IPS-NIHi7 (cell line): Measurements from ENCODE around the gene CLCN4.

Experiments used
- DNase-seq: peaks from one replicate; pipeline ENCODE4 v3.0.0; 2012; ENCODE audit warnings: mixed read lengths; ENCODE audit errors: extremely low spot score

CLCN4 gene

DNA sequence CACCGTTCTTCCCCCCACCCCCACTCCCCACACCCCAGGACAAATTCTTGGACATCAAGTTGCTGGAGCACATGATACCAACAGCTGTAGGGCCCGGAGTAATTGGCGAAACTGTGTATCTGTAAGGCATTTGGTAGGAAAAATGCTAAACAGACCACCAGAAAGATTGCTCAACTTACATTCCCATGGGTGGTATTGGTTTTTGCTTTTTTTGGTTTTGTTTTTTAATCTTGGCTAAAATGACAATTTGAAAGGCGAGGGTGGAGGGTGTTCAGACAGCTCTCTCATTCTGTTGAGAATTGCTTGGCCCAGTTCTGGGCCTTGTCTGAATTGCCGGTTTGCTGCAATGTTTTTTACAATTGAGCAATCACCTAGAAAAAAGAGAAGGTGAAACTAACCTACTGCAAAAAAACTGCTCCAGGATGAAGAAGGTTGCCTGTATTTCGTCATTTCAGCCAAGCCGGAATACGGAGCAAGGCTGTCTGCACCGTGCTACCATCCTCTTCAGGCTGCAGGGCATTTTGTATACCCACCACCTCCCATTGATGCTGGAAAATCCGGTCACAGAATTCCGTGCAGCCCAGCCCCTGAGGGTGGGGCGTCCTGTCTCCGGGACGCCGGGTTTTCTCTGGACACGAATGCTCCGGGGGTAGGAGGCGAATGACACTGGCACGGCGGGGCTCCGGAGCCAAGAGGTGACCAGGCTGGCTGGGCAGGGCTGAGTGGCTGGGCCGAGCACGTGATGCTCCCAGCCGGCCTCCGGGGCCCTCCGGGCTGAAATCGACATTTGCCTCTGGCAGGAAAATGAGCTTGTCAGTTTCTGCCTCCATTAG is at the start of gene CLCN4:
CLCN4 (plus strand) TSS at position 777 of the 833 bp plus-strand sequence. CDS start 28,058 bp downstream, outside the sequence.
- DNase-seq, result peak; percentile 82

- DNase-seq, result no peak
These were observed 49.3 kb upstream of the CLCN4 start for GRCh38 chrX:10107483-10107882.

DNA sequence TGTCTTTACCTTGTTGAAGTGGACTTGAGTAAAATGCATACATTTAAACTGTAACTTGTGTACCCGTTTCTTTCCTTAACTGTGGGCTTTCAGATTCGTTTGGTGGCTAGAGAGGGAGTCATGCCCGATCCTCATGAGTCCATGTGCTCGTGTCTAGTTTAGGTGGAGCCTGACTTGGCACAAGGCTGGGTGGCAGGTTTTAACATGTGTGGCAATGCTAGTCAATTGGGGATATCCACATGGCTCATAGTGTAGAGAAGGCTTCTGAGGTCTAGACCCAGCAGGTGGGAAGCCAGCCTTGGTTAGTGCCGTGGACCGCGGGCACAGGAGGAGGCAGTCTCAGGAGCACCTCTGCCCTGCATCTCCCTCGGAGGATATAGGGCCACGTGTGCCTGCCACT is 48.5 kb upstream of the CLCN4 start:
- no peak for DNase-seq

DNA sequence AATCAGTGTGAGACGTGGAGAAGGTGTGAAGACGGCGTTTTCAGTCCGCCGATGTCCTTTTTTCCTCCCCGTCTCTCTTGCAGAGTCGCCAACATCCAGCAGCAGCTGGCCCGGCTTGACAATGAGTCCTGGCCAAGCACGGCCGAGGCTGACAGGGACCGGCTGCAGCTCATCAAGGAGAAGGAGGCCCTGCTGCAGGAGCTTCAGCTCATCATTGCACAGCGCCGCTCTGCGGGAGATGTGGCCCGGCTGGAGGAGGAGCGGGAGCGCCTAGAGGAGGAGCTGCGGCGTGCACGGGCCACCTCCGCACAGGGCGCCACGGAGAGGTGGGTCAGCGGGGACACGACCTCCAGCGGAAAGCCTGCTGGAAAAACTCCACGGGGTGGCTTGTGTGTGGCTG is 47.1 kb upstream of the CLCN4 start:
- no peak for DNase-seq

GRCh38 chrX:10110316-10110935 is 46.3 kb upstream of the CLCN4 start:
- no peak for DNase-seq

DNA sequence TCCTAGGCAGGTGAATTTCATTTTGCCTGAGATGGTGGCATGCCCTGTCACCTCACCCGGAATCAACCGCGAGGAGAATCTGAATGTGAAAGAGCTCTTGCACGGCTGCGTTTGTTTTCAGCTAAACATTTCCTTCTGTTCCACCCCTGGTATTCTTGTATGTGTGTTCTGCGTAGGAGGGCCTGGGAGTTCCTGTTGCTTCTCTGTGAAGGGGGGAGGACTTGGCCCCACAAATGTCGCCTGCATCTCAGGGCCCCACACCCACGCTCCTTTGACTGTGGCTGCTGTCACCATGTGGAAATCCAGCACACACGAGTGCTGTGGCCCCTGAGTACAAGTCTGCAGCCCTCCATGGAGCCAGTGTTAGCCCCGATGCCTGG is 45.8 kb upstream of the CLCN4 start:
- DNase-seq, result no peak

DNA sequence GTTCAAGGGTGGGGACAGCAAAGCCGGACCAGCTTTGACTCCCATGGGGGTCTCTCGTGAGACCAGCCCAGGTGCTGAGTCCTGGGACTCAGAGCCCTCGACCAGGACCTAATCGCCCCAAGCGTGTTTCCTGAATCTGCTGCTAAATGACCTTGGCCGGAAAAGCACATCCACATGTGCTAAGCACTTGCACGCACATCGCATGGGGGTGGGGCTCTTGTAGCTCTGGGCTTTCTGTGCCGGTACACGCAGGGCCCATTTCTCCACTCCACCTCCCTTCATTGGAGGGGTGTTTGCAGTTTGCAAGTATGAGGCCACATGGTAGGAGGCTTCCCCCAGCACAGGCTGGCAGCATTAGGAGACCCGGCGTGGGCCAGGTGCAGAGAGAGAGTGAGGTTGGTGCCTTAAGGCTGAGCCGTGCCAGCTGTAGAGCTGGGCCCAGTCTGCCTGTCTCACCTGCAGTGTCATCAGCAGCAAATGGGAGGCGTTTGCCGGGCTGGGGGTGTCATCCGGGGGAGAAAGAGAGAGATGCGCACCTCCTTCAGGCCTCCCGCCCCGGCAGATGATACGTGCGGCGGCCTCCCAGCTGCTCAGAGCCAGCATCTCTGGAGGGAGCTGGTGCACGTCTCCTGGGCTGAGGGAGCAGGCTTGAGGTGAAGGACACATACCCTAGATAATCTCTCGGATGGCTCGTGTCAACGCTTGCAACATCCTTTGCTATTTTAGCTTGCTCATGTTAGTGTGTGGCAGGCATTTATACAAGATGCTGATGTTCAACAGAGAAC is 45.2 kb upstream of the CLCN4 start:
- no peak for DNase-seq

GRCh38 chrX:10112510-10112909 is 44.3 kb upstream of the CLCN4 start:
- no peak for DNase-seq

DNA sequence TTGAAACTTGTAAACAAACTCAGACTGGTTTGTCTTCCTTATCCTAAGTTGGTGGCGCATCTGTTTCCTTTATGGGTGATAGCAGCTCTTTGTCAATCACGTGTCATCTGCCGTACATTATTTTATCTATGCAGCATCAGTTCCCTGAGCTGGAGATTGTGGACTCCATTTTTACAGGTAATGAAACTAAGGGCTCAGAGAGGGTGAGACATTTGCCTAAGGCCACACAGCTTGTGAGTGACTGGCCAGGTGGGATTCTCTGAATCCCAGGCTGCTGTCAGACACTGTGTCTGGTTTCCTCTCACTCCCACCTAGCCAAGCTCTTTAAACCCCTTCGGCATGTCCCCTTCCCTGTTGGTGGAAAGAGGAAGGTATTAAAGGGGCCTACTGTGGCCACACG is 41.7 kb upstream of the CLCN4 start:
- no peak for DNase-seq

DNA sequence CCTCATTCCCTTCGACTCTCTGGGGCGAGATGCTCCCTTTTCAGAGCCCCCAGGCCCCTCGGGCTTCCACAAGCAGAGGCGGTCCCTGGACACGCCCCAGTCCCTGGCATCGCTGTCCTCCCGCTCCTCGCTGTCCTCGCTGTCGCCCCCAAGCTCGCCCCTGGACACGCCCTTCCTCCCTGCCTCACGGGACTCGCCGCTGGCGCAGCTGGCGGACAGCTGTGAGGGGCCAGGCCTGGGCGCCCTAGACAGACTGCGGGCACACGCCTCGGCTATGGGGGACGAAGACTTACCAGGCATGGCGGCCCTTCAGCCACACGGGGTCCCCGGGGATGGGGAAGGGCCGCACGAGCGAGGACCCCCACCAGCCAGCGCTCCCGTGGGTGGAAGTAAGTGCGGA is 39.5 kb upstream of the CLCN4 start:
- DNase-seq, result no peak

- no peak for DNase-seq
These were observed 38.9 kb upstream of the CLCN4 start for GRCh38 chrX:10117864-10118377.

GRCh38 chrX:10118530-10118929 is 38.2 kb upstream of the CLCN4 start:
- no peak for DNase-seq

DNA sequence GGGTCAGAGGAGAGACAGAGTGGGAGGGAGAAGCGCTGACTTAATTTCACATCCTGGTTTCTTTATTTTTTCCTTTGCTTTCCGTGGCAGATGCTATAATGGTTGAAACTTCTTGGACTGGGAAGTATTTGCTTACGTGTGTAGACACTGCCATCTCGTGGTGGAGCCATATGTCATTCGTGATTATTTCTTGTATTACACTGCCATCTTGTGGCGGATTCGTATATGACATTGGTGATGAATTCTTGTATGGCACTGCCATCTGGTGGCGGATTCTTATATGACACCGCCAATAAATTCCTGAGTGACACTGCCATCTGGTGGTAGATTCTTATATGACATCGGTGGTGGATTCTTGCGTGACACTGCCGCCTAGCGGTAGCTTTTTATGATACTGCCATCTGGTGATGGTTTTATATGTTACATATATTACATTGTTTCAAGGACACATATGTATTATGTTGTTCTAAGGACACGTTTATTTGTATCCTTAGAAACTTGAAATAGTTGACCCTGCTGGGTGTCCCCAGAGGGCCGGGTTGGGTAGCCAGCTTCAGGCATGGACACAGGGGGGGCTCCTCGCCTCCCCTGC is 37.3 kb upstream of the CLCN4 start:
- DNase-seq, result peak; percentile 66

DNA sequence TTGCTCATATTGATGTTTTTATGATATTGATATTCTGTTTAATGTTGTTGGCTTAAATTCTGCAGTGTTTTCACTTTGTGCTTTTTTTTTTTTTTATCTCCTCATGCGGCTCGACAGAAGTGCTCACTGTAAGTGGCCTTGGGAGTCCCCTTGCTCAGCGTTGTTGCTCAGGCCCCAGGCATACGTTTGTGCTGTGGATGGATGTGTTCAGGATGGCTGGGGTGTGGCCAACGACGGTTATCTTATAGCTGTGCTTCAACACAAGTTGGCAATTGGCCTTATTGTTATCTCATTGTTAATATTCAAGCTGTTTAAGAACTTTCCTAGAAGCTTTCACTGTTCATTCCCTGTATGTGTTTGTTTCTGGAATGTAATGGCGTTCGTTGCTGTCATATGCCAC is 36.4 kb upstream of the CLCN4 start:
- DNase-seq, result no peak

DNA sequence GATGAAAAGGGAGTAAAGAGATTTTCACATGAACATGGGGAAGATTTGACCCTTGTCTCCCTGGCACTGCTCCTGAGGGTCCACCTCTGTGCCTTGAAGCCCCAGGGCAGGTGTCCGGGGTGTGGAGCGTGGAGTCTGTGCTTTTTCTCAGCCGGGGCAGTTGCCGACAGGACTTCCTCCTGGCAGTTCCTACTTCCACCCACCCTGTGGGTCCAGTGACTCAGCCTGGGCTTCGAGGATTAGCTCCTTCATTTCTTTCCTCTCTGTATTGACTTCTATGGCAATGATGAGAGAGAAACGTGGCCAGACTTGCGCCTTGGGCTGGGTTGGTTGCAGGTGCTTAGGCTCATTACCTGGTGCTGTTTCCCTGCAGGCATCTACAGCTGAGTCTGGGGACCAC is 35.9 kb upstream of the CLCN4 start:
- no peak for DNase-seq

- DNase-seq, result no peak
These were observed 35.0 kb upstream of the CLCN4 start for GRCh38 chrX:10121787-10122186.

DNA sequence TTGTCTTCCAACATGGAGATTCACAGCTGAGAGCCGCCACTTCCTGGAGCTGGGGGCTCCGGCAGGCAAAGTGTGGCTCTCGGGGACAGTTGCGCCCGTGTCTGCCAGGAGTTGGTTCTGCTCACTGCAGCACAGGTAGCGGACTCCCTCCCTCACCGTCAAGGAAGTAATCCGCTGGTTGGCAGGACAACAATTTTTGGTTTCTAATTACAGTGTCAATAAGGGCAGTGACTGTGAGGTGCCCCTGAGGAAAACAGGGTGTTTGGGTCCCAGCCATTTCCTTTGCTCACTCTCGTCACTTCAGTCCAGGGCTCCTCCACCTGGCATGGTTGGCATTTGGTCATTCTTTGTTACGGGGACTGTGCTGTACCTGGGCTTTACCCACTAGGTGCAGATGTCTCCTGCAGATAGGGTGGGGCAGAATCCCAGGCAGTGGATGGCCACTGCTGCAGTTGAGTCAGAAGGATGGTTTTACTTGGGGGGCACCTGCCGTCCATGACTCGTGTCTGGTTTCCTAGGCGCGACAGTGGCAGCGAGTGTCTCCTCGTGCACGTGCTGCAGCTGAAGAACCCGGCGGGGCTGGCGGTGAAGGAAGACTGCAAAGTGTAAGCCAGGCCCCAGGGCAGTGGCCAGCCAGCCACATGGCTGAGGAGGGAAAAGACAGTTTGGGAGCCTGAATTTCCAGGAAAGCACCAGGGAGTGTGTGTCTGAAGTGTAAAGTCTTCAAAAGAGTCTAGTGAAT is 32.1 kb upstream of the CLCN4 start:
- DNase-seq, result no peak

- no peak for DNase-seq
These were observed 31.5 kb upstream of the CLCN4 start for GRCh38 chrX:10125248-10125615.

DNA sequence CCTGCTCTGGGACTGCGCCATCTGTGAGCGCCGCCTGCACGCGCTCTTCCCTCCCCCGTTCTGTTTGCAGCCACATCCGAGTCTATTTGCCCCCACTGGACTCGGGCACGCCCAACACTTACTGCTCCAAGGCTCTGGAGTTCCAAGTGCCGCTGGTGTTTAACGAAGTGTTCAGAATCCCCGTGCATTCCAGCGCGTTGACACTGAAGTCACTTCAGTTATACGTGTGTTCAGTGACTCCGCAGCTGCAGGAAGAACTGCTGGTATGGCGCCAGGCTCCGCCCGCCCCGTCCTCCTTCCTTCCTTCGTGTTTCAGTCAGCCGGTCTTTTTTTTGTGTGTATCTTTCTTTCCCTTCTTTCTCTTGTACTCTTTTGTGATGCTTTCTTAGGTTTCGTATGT is 30.7 kb upstream of the CLCN4 start:
- DNase-seq, result no peak

GRCh38 chrX:10126834-10127233 is 29.9 kb upstream of the CLCN4 start:
- no peak for DNase-seq

GRCh38 chrX:10128386-10128785 is 28.4 kb upstream of the CLCN4 start:
- DNase-seq, result no peak
